ENCODE results near the gene CFAP100.

Gene CFAP100

GRCh38 chr3:126407412-126408044, 12.8 kb downstream of the CFAP100 start:
- H3K27ac ChIP-seq: no peak overlapping the region
- TF ChIP-seq CTCF (conservative IDR thresholded peaks at IDR 0.05; ENCODE audit: low read depth): no peak
- DNase-seq (ENCODE audit: low spot score): no peak
- CTCF ChIA-PET: interaction anchor here (0.6 kb wide), 2 partner anchors 275 to 1194 kb away, joined by 4 to 6 read pairs; no protein-coding TSS in a partner anchor
- POLR2A ChIA-PET (ENCODE audit: low non-redundant PET): no interaction called here

- ChIA-PET POLR2A (ENCODE audit: low non-redundant PET) (no interaction called here), CTCF (interaction anchor here (0.6 kb wide), 1 partner anchor 1193 kb away, joined by 6 read pairs; no protein-coding TSS in a partner anchor)
- DNase-seq (ENCODE audit: low spot score): no peak
Observed at GRCh38 chr3:126408099-126408498, 13.4 kb downstream of the CFAP100 start.

GRCh38 chr3:126412841-126413692, 18.4 kb downstream of the CFAP100 start:
- no peak for TF ChIP-seq CTCF (conservative IDR thresholded peaks at IDR 0.05; ENCODE audit: low read depth)
- POLR2A ChIA-PET (ENCODE audit: low non-redundant PET): no interaction called here
- DNase-seq (ENCODE audit: low spot score): no peak
- H3K27ac ChIP-seq: no peak overlapping the region
- CTCF ChIA-PET: no interaction called here

More at GRCh38 chr3:126408099-126408498, 13.4 kb downstream of the CFAP100 start:
- no peak for TF ChIP-seq CTCF (conservative IDR thresholded peaks at IDR 0.05; ENCODE audit: low read depth)
- H3K27ac ChIP-seq: no peak overlapping the region

GRCh38 chr3:126413693-126414080, 19.0 kb downstream of the CFAP100 start:
- no peak for TF ChIP-seq CTCF (conservative IDR thresholded peaks at IDR 0.05; ENCODE audit: low read depth)
- ChIA-PET POLR2A (ENCODE audit: low non-redundant PET) (no interaction called here), CTCF (no interaction called here)
- DNase-seq (ENCODE audit: low spot score): no peak
- H3K27ac ChIP-seq: no peak overlapping the region

GRCh38 chr3:126414406-126414805, 19.7 kb downstream of the CFAP100 start:
- no peak overlapping the region for H3K27ac ChIP-seq
- ChIA-PET POLR2A (ENCODE audit: low non-redundant PET) (no interaction called here), CTCF (interaction anchor here (0.6 kb wide), 1 partner anchor 933 kb away, joined by 5 read pairs; no protein-coding TSS in a partner anchor)
- no peak for DNase-seq (ENCODE audit: low spot score)
- TF ChIP-seq CTCF (conservative IDR thresholded peaks at IDR 0.05; ENCODE audit: low read depth): no peak

GRCh38 chr3:126414961-126415660, 20.4 kb downstream of the CFAP100 start:
- POLR2A ChIA-PET (ENCODE audit: low non-redundant PET): no interaction called here
- H3K27ac ChIP-seq: no peak overlapping the region
- no peak for DNase-seq (ENCODE audit: low spot score)
- CTCF ChIA-PET: interaction anchor here (0.6 kb wide), 1 partner anchor 934 kb away, joined by 5 read pairs; no protein-coding TSS in a partner anchor
- TF ChIP-seq CTCF (conservative IDR thresholded peaks at IDR 0.05; ENCODE audit: low read depth): no peak

Data from RWPE1 (cell line).